HG03520 (cell line): ENCODE data around the gene DPP7.

Experiments used
- ATAC-seq: cut with Tn5 transposase; IDR thresholded peaks from one replicate; pipeline ENCODE4 v1.9.1; 2021; ENCODE audit warnings: mild to moderate bottlenecking, moderate library complexity; ENCODE audit not compliant: unreplicated experiment

Gene DPP7

DNA sequence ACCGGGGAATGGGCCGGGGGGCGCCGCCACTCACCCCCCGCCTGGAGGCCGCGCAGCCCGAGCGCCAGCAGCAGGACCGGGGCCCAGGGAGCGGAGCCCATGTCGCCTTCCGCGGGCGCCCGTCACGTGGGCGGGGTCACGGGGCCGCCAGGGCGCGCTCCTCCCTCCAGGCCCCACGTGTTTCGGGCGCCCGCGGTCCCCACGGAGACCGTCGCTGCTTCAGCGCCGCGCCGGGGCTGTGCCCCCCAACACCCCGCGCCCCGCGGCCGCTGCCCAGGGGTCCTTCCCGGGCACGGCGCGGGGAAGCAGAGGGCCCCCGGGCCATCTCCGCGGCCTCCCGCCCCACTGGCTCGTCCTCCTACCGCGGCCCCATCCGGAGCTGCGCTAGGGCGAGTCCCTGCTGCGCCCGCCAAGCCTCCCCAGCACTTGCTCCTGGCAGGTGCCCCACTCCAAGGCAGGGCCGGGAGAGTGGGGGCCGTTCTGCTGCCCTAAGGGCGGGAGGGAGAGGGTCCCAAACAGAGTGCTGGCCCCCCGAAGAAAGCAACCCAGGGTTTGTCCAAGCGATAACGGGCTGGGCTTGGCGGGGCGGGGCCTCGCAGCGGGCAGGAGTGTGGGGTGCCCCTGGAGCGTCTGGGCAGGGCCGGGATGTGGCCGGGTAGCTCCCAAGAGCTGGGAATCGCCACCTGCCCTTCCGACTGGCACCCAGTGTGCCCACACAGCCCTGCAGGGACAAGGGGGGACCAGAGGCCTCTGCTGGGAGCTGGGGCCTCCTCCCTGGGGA lies at the start of gene DPP7:
Gene DPP7 (minus strand): TSS at position 121 of the 781 bp plus-strand sequence. CDS start 20 bp downstream, at position 101.
- peak; percentile 72 for ATAC-seq

DNA sequence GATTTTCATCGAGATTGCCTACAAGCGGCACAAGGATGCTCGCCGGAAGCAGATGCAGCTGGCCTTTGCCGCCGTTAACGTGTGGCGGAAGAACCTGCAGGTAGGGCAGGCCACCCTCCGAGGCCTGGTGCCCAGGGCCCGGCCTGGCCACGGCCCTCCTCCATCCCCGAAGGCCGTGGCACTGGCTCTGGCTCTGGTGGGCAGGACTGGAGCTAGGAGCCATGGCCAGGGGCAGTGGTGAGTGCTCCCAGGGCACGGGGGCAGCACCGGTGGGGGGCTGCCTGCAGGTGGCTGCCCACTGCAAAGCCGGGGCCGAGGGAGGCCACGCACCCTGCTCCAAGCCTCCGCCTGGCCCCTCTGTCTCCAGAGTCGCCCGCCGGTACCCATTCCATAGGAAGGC lies 49.3 kb upstream of the DPP7 start:
- ATAC-seq, result no peak

DNA sequence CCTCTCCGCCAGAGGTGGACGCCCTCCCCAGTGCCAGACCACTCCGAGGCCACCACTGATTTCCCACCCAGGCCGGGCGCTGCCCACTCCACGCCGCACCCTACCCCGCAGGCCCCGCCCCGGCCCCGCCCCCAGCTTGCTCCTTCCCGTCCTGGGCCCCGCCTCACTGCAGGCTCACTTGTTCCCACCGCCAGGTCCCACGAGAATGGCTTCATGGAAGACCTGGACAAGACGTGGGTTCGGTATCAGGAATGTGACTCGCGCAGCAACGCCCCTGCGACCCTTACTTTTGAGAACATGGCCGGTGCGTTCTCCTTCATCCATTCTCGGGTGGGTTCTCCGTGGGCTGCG lies 48.8 kb upstream of the DPP7 start:
- no peak for ATAC-seq

DNA sequence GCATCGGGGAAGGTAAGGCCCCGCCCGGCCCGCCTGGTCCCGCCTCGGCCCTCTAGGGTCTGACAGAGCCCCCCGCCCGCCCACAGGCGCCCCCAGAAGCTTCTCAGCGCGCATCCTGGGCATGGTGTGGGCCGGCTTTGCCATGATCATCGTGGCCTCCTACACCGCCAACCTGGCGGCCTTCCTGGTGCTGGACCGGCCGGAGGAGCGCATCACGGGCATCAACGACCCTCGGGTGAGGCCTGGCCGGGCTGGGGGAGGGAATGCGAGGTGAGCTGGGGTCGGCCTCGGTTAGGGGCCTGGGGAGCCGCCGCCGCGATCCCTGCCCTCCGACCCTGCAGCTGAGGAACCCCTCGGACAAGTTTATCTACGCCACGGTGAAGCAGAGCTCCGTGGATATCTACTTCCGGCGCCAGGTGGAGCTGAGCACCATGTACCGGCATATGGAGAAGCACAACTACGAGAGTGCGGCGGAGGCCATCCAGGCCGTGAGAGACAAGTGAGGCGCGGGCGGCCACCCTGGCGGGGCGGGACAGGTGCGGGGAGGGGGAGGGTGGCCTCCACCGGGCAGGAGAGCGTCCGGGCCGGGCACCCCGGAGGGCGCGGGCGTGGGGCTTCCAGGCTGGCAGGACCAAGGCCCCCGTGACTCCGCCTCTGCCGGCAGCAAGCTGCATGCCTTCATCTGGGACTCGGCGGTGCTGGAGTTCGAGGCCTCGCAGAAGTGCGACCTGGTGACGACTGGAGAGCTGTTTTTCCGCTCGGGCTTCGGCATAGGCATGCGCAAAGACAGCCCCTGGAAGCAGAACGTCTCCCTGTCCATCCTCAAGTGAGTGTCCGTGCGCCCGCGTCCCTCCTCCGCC lies 48.2 kb upstream of the DPP7 start:
- ATAC-seq, result no peak

DNA sequence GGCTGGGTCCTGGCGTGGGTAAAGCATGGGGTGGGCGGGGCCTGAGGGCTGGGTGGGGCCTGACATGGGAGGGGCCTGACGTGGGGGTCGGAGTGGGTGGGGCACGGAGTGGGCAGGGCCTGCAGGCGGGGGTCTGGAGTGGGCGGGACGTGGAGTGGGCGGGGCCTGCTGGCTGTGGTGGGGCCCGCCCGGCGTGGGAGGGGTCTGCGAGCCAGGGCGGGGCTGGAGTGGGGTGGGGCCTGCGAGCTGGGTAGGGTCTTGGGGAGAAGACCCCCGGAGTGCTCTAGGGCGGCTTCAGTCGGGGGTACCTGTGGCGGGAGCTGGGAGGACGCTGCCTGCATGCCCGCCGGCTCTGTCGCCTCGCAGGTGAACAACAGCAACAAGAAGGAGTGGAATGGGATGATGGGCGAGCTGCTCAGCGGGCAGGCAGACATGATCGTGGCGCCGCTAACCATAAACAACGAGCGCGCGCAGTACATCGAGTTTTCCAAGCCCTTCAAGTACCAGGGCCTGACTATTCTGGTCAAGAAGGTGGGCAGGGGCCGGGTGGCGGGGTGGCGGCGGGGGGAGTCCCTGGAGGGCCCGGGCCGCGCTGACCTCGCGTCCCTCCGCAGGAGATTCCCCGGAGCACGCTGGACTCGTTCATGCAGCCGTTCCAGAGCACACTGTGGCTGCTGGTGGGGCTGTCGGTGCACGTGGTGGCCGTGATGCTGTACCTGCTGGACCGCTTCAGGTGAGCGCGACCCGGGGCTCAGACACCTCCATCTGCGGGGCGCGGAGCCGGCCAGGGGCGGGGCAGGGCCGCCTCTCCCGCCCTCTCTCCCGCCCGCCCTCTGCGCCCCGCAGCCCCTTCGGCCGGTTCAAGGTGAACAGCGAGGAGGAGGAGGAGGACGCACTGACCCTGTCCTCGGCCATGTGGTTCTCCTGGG lies 47.3 kb upstream of the DPP7 start:
- ATAC-seq, result no peak

DNA sequence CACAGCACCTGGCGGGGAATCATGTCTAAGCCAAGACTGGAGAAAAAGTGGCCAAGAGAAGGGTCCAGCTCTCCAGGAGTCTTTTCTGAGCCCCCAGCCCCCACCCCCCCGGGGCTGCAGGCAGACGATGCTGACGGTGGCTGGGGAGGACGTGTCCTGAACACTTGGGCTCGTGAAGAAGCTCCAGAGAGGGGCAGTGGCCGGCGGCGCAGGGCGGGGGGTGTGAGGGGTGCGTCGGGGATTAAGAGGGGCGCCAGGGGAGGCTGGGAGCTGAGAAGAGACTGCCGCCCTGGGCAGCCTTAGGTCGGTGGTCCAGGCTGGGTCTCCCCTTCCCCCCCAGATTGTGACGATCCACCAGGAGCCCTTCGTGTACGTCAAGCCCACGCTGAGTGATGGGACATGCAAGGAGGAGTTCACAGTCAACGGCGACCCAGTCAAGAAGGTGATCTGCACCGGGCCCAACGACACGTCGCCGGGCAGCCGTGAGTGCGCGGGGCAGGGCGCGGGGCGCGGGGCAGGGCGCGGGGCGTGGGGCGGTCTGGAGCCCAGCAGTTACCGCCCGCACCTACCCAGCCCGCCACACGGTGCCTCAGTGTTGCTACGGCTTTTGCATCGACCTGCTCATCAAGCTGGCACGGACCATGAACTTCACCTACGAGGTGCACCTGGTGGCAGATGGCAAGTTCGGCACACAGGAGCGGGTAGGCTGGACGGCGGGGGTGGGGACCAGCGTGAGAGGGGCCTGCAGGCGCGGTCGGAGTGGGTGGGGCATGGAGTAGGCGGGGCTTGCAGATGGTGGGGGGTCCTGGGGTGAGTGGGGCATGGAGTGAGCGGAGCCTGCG lies 46.4 kb upstream of the DPP7 start:
- ATAC-seq, result no peak

DNA sequence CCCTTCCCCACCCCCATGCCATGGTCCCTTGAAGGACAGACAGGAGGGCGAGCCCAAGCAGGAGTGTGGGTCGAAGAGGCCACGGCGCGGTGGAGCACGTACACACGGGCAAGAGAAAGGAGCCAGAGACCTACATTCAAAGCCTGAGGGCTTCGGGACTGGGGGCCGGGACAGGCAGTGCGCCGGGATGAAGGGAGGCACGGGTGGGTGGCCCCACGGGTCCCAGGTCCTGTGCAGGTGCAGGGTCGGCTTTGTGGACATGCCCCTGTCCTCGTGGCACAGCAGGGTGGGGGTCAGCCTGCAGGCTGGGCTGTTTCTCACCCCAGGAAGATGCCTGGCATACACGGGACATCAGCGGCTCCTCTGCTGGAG lies 45.5 kb upstream of the DPP7 start:
- no peak for ATAC-seq

DNA sequence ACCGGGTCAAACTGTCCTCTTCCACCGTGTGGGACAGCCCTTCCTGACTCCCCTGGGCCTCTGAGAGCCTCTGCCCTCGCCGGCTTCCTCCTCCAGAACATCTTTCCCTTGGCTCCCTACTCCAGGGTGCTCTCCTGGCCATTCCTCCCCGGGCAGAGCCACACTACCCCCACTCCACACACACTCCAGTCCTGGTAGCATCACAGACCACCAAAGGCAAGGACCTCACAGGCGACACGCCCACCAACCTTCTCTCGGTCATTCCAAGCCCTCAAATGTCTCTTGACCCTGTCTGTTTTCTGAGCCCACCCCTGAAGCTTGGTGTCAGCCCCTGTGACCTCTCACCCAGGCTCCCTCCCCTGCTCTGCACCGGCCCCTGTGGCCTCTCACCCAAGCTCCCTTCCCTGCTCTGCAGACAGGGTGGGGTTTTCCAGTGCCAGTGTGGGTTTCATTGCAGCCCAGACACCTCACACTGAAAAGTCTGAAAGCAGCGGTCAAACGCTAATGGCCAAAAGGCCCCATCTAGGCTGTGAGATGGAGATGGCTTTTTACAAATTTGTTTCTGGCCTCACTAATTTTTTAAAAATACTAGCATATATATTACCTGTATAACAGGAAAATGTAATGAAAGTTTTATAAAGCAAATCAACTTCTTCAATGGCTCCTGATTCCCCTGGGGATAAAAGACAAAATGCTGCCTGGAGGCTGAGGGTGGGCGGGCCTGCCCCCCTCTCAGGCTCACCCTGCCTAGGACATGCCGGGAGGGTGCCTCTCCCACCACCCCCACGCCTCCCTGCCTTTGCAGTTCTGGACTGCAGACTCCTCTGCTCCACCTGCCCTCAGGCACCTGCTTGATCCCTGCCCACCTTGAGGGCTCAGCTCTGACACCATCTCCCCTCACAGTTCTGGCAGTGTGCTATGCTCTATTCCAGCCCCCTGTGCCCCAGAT lies 44.8 kb upstream of the DPP7 start:
- no peak for ATAC-seq

DNA sequence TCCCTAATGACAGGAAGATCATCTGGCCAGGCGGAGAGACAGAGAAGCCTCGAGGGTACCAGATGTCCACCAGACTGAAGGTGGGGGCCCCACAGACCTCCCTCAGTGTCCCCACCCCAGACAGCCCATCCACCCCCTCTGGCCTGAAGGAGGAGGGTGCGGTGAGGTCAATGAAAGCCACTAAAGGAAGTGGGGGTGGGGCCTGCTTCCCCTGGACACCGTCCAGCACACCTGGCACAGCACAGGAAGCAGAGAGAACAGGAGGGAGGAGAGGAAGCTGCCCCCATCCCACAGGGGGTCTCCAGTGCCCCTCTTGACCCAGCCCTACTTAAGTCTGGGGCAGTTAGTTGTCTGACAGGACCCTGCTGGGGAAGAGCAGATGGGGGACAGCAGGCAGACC lies 44.1 kb upstream of the DPP7 start:
- ATAC-seq, result no peak

DNA sequence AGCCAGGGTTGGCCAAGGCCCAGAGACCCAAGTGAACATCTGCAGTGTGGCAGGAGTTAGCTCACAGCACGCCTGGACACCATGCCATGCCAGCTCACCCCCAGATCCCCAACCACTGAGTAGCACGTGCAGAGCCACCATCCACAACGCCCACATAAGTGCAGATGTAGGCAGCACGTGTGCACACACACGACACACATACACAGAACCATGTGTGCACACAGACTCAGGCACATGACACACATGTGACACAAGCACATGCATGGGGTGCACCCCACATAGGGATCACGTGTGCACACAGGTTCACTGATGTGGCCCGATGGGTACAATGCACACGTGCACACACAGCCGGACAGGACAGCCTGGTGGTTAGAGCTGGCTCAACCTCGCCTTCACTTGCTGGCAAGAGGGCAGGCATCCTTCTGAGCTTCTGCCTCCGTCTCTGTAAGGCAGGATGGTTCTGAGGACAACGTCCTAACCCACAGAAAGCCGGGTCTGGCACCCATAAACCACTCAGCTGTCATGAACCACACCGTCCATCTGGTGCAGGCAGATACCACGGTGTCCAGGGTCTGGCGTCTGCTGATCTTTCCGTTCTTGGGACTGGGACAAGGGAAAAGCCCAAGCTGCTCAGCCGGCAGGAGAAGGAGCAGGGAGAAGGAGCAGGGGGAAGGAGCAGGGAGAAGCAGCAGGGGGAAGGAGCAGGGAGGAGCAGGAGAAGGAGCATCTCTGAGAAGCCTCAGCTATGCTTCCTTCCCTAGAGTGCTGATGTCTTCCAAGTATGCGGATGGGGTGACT lies 43.3 kb upstream of the DPP7 start:
- no peak for ATAC-seq

DNA sequence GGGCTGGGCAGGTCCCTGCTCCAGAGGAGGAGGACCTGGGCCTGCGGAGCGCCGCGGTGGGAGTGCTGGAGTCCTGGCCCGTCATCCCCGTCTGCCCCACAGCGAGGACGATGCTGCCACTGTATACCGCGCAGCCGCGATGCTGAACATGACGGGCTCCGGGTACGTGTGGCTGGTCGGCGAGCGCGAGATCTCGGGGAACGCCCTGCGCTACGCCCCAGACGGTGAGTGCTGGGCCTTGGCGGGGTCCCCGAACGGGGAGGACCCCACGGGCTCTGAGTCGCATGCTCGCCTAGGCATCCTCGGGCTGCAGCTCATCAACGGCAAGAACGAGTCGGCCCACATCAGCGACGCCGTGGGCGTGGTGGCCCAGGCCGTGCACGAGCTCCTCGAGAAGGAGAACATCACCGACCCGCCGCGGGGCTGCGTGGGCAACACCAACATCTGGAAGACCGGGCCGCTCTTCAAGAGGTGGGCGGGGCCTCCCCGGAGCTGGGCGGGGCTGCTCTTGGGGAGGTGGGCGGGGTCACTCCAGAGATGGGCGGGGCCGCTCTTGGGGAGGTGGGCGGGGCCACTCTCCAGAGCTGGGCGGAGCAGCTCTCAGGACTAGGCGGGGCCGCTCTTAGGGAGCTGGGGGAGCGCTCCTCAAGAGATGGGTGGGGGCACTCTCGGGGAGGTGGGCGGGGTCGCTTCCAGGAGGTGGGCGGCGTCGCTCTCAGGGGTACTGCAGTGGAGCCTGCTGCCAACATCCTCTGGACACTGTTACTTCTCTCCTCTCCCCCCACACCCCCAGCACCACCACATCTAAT lies 42.2 kb upstream of the DPP7 start:
- no peak for ATAC-seq

DNA sequence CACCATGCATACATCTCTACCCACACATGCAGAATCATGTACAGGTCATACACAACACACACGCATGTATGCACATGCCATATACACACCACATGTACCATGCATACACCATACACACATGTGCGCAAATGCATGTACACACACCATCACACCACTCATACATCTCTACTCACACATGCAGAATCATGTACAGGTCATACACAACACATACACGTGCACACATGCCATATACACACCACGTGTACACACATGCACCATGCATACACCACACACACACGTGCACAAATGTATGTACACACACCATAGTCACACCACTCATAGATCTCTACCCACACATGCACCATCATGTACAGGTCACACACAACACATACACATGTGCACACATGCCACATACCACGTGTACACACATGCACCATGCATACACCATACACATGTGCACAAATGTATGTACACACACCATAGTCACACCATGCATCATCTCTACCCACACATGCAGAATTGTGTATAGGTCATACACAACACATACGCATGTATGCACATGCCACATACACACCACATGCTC lies 38.4 kb upstream of the DPP7 start:
- ATAC-seq, result no peak

DNA sequence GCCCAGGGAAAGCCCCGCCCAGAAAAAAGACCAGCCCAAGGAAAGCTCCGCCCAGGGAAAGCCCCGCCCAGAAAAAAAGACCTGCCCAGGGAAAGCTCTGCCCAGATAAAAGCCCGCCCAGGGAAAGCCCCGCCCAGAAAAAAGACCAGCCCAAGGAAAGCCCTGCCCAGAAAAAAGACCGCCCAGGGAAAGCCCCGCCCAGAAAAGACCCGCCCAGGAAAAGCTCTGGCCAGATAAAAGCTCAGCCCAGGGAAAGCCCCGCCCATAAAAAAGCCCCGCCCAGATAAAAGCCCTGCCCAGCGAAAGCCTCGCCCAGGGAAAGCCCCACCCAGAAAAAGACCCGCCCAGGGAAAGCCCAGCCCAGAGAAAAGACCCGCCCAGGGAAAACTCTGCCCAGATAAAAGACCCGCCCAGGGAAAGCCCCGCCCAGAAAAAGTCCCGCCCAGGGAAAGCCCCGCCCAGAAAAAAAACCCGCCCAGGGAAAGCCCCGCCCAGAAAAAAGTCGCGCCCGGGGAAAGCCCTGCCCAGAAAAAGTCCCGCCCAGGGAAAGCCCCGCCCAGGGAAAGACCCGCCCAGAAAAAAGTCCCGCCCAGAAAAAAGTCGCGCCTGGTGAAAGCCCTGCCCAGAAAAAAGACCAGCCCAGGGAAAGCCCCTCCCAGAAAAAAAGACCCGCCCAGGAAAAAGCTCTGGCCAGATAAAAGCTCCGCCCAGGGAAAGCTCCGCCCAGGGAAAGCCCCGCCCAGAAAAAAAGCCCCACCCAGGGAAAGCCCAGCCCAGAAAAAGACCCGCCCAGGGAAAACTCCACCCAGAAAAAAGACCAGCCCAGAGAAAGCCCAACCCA lies 36.3 kb upstream of the DPP7 start:
- peak; percentile 43 for ATAC-seq

DNA sequence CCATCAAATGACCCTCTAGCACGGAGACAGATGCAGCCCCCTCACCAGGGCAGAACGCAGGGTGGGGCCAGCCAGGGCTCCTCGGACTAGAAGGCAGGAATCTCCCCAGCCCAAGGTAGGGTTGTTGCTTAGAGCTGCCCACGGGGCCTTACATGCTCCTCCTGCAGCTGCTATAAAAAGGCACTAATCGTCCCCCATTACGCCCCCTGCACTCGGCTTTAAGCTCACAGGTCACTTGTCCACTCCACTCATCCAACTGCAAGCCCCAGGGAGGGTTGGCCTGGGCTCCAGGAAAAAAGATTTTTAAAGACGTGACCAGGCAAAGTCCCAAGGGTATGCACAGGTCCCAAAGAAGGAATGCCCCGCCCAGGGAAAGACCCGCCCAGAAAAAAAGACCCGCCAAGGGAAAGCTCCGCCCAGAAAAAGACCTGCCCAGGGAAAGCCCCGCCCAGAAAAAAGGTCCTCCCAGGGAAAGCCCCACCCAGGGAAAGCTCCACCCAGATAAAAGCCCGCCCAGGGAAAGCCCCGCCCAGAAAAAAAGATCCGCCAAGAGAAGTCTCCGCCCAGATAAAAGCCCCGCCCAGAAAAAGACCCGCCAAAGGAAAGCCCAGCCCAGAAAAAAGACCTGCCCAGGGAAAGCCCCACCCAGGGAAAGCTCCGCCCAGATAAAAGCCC lies 35.5 kb upstream of the DPP7 start:
- ATAC-seq, result peak; percentile 1

DNA sequence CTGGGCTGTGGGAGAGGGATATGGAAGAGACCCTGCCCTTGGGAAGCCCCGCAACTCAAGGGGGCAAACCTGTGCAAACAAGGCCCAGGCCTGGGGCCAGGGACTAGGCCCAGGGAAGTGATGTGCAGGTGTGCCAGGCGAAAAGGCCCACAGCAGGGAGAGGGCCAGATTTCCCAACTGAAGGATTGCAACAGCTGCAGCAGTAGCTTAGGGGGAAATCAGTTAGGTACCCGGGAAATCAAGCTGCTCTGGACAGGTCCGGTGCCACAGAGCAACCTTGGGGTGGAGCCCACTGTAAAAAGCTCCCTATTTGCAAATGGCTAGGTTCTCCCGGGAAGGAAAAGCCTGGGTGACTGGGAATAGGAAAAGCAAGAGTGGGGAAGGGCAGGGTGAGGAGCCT lies 34.8 kb upstream of the DPP7 start:
- no peak for ATAC-seq

DNA sequence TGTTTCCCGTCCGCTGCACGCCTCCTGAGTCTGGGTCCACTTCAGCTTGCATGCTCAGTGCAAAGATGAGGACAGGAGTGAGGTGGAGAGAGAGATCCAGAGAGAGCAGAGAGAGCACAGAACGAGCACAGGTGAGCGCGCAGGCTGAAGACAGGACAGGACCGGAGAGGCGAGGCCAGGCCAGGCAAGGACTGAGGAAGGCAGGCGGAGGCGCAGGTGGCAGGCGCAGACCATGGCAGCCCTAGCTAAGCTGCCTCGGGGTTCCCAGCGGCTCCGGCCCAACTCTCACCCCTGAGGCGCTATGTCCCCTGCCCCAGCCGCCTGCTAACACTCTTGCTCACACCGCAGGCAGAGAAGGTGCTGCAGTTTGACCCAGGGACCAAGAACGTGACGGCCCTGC lies 34.1 kb upstream of the DPP7 start:
- ATAC-seq, result no peak
